Activated CD8-positive, alpha-beta memory T cell treated with anti-CD3 and anti-CD28 coated beads, Interleukin-2, amount 50 U/mL, for 48 hours (primary cell): ENCODE measurements around the gene SNCG.
"Not testable (repeated sequence)": the region's sequence is repeated elsewhere in the genome, so short reads cannot be mapped to it uniquely, and the experiment has no call there.

ENCODE experiments used
- DNase-seq: peaks from one replicate; pipeline ENCODE4 v3.0.0-alpha.2; 2020

The SNCG gene

GRCh38 chr10:86961481-86962091 is 3.2 kb downstream of the SNCG start:
- peak; percentile 45 for DNase-seq

- peak; percentile 36 for DNase-seq
Observed at GRCh38 chr10:86962136-86962980, 4.0 kb downstream of the SNCG start.

GRCh38 chr10:86962981-86963310 is 4.5 kb downstream of the SNCG start:
- no peak for DNase-seq

GRCh38 chr10:86963341-86963919 is 5.0 kb downstream of the SNCG start:
- peak; percentile 45 for DNase-seq

- no peak for DNase-seq
Observed at GRCh38 chr10:86964061-86964846, 5.9 kb downstream of the SNCG start.

GRCh38 chr10:86964847-86965190 is 6.4 kb downstream of the SNCG start:
- peak; percentile 52 for DNase-seq

GRCh38 chr10:86965986-86966654 is 7.7 kb downstream of the SNCG start:
- DNase-seq, result peak; percentile 57

GRCh38 chr10:86967481-86967941 is 9.1 kb downstream of the SNCG start:
- DNase-seq, result peak; percentile 55

- peak; percentile 57 for DNase-seq
Observed at GRCh38 chr10:86968271-86968993, 10.0 kb downstream of the SNCG start, which contains the start of gene ADIRF. Gene ADIRF (plus strand): TSS chr10:86968482. CDS start chr10:86968545, 63 bp downstream.

- DNase-seq, result no peak
Observed at GRCh38 chr10:86968994-86969355, 10.6 kb downstream of the SNCG start.

GRCh38 chr10:86969421-86970041 is 11.1 kb downstream of the SNCG start:
- peak; percentile 52 for DNase-seq

- DNase-seq, result peak; percentile 58
Observed at GRCh38 chr10:86970162-86970981, 12.0 kb downstream of the SNCG start.

GRCh38 chr10:86970982-86971231 is 12.5 kb downstream of the SNCG start:
- DNase-seq, result no peak

GRCh38 chr10:86971232-86971991 is 13.0 kb downstream of the SNCG start:
- peak; percentile 89 for DNase-seq

- no peak for DNase-seq
Observed at GRCh38 chr10:86972613-86973380, 14.4 kb downstream of the SNCG start.

GRCh38 chr10:86974484-86974883 is 16.1 kb downstream of the SNCG start:
- no peak for DNase-seq

- DNase-seq, result no peak
Observed at GRCh38 chr10:86976362-86977056, 18.1 kb downstream of the SNCG start.

- not testable (repeated sequence) for DNase-seq
Observed at GRCh38 chr10:86978457-86978856, 20.1 kb downstream of the SNCG start.
